HCT116 (cell line): ENCODE measurements around the gene RCOR2. TPM values are rescaled to one million over a fixed set of nuclear protein-coding genes. Genes with fewer than 3 reads are reported as not detected.

Source experiments
- ATAC-seq: fragments of 200-7000 bp; cut with Tn5 transposase; 2 replicates; pipeline ENCODE4 v1.9.1; 2020; ENCODE audit warnings: mild to moderate bottlenecking, moderate library complexity
- BruUV-seq: library from RNA; stranded (reverse); fragments of 400-500 nt; replicated peaks from 2 replicates; lab custom pipeline; 2021; lab: Mats Ljungman, UMichigan
- CTCF ChIA-PET: fragments of 300-600 bp; sonication (Branson Sonifier 250); formaldehyde crosslinking; loops from one replicate; lab custom pipeline; 2021; ENCODE audit warnings: antibody characterized with exemption; lab: Charles Lee
- POLR2A ChIA-PET: fragments of 300-600, 350-600 bp; sonication (Branson Sonifier 250); formaldehyde crosslinking; loops from one replicate; lab custom pipeline; 2021; ENCODE audit warnings: antibody characterized with exemption; lab: Charles Lee
- RAD21 ChIA-PET, 2 experiments: fragments of 300-600 bp; sonication (Branson Sonifier 250); formaldehyde crosslinking; loops; one replicate each; lab custom pipeline; 2023; ENCODE audit warnings: low total read pairs in 2 of 2; ENCODE audit not compliant: uncharacterized antibody in 2 of 2, unreplicated experiment in 2 of 2, low non-redundant PET in 1 of 2; lab: Charles Lee
- DNase-seq: peaks from one replicate; pipeline ENCODE4 v3.0.0-alpha.2; 2010; ENCODE audit warnings: low read depth, low spot score
- H2AFZ ChIP-seq: fragments of 200-600 bp; shearing (Covaris generic), sonication (generic); 2 replicates; pipeline ENCODE4 v1.6.1; 2017; ENCODE audit warnings: low read depth, mixed run types, mixed read lengths, antibody characterized with exemption, low read length; ENCODE audit not compliant: poor library complexity, severe bottlenecking
- H3K27ac ChIP-seq: 2 replicates; pipeline ENCODE4 v1.5.1; 2012; ENCODE audit warnings: low read depth, low read length
- H3K27me3 ChIP-seq: fragments of 200-600 bp; sonication (generic); 2 replicates; pipeline ENCODE4 v1.6.1; 2016; ENCODE audit warnings: mixed run types, low read length, mixed read lengths; ENCODE audit not compliant: insufficient read depth
- H3K36me3 ChIP-seq, 2 experiments: fragments of 200-500 bp in 1 of 2; fragments of 200-600 bp in 1 of 2; sonication (Bioruptor generic) in 1 of 2; sonication (generic) in 1 of 2; 2 replicates each; pipeline versions ENCODE4 v1.5.1 to v1.6.1; 2014 to 2016; ENCODE audit warnings: low read length in 2 of 2, inconsistent platforms in 1 of 2, mixed read lengths in 1 of 2, mixed run types in 1 of 2; ENCODE audit not compliant: insufficient read depth in 2 of 2, control insufficient read depth in 1 of 2
- H3K4me1 ChIP-seq, 2 experiments: fragments of 200-600 bp in 1 of 2; sonication (generic) in 1 of 2; 2 replicates each; pipeline versions ENCODE4 v1.5.1 to v1.6.1; 2012 to 2017; ENCODE audit warnings: low read length in 2 of 2, inconsistent platforms in 1 of 2, mild to moderate bottlenecking in 1 of 2, mixed read lengths in 1 of 2, mixed run types in 1 of 2, moderate library complexity in 1 of 2; ENCODE audit not compliant: insufficient read depth in 2 of 2, control insufficient read depth in 1 of 2
- H3K4me2 ChIP-seq: fragments of 200-600 bp; sonication (generic); 2 replicates; pipeline ENCODE4 v1.6.1; 2017; ENCODE audit warnings: mixed run types, low read length, mixed read lengths
- H3K4me3 ChIP-seq, 2 experiments: fragments of 200-600 bp in 1 of 2; sonication (generic) in 1 of 2; replicated peaks in 1 of 2; 2 replicates each; pipeline ENCODE4 v1.5.1; 2011 to 2016; ENCODE audit warnings: low read length in 2 of 2, control low read depth in 1 of 2, low read depth in 1 of 2, mild to moderate bottlenecking in 1 of 2, mixed read lengths in 1 of 2, mixed run types in 1 of 2
- H3K79me2 ChIP-seq: fragments of 200-600 bp; sonication (generic); 2 replicates; pipeline ENCODE4 v1.6.1; 2017; ENCODE audit warnings: mild to moderate bottlenecking, mixed run types, low read length, moderate library complexity, mixed read lengths; ENCODE audit not compliant: insufficient read depth
- H3K9ac ChIP-seq: fragments of 200-600 bp; sonication (generic); 2 replicates; pipeline ENCODE4 v1.6.1; 2016; ENCODE audit warnings: low read length, mixed read lengths
- H3K9me2 ChIP-seq: fragments of 200-600 bp; sonication (generic), shearing (Covaris generic); 2 replicates; pipeline ENCODE4 v1.6.1; 2017; ENCODE audit warnings: mixed run types, mild to moderate bottlenecking, moderate library complexity; ENCODE audit not compliant: insufficient read depth
- H3K9me3 ChIP-seq, 2 experiments: fragments of 200-500 bp in 1 of 2; fragments of 200-600 bp in 1 of 2; sonication (Bioruptor generic) in 1 of 2; sonication (generic) in 1 of 2; 2 replicates each; pipeline ENCODE4 v1.6.1; 2014 to 2017; ENCODE audit warnings: low read length in 2 of 2, mixed read lengths in 2 of 2, inconsistent platforms in 1 of 2, low read depth in 1 of 2, mild to moderate bottlenecking in 1 of 2, mixed run types in 1 of 2, moderate library complexity in 1 of 2; ENCODE audit not compliant: control insufficient read depth in 1 of 2, insufficient read depth in 1 of 2
- H4K20me1 ChIP-seq: fragments of 200-600 bp; sonication (generic), shearing (Covaris generic); 2 replicates; pipeline ENCODE4 v1.6.1; 2017; ENCODE audit warnings: mixed run types, mild to moderate bottlenecking, moderate library complexity; ENCODE audit not compliant: insufficient read depth
- CBX3 ChIP-seq: IDR thresholded peaks from 2 replicates; pipeline ENCODE4 v1.6.1; 2012; ENCODE audit warnings: low read depth
- CEBPB ChIP-seq: IDR thresholded peaks from 2 replicates; pipeline ENCODE4 v1.6.1; 2012; ENCODE audit warnings: low read depth
- CTCF ChIP-seq, 3 experiments: fragments of 200-600 bp in 1 of 3; sonication (generic) in 1 of 3; IDR thresholded peaks in 2 of 3; conservative IDR thresholded peaks in 1 of 3; 2 replicates each; pipeline ENCODE4 v1.5.1; 2012 to 2017; ENCODE audit warnings: low read depth in 2 of 3, low read length in 2 of 3, antibody characterized with exemption in 1 of 3, borderline replicate concordance in 1 of 3, control low read depth in 1 of 3, mild to moderate bottlenecking in 1 of 3, mixed read lengths in 1 of 3, mixed run types in 1 of 3, moderate library complexity in 1 of 3; ENCODE audit not compliant: insufficient read depth in 1 of 3
- ELF1 ChIP-seq: IDR thresholded peaks from 2 replicates; pipeline ENCODE4 v1.6.1; 2012; ENCODE audit warnings: low read depth, borderline replicate concordance
- FOSL1 ChIP-seq: IDR thresholded peaks from 2 replicates; pipeline ENCODE4 v1.6.1; 2012; ENCODE audit warnings: low read depth
- JUND ChIP-seq: IDR thresholded peaks from 2 replicates; pipeline ENCODE4 v1.6.1; 2012
- MAX ChIP-seq: IDR thresholded peaks from 2 replicates; pipeline ENCODE4 v1.6.1; 2012
- POLR2AphosphoS5 ChIP-seq: IDR thresholded peaks from 2 replicates; pipeline ENCODE4 v1.6.1; 2011; ENCODE audit warnings: mild to moderate bottlenecking, low read depth, low read length, moderate library complexity
- RAD21 ChIP-seq: IDR thresholded peaks from 2 replicates; pipeline ENCODE4 v1.6.1; 2012; ENCODE audit warnings: low read depth, mild to moderate bottlenecking
- SIN3A ChIP-seq: IDR thresholded peaks from 2 replicates; pipeline ENCODE4 v1.6.1; 2012; ENCODE audit warnings: low read depth
- SP1 ChIP-seq: IDR thresholded peaks from 2 replicates; pipeline ENCODE4 v1.6.1; 2012; ENCODE audit warnings: low read depth
- TCF7L2 ChIP-seq: IDR thresholded peaks from 2 replicates; pipeline ENCODE4 v1.7.0; 2011; ENCODE audit warnings: borderline replicate concordance, inconsistent platforms; ENCODE audit not compliant: insufficient read depth, insufficient read length; ENCODE audit errors: extremely low read depth
- YY1 ChIP-seq: IDR thresholded peaks from 2 replicates; pipeline ENCODE4 v1.6.1; 2011; ENCODE audit warnings: low read length, low read depth, moderate library complexity, mild to moderate bottlenecking; ENCODE audit not compliant: insufficient replicate concordance; ENCODE audit errors: extremely low read depth
- ZBTB33 ChIP-seq: IDR thresholded peaks from 2 replicates; pipeline ENCODE4 v1.6.1; 2011; ENCODE audit warnings: mild to moderate bottlenecking, low read length, moderate library complexity; ENCODE audit not compliant: insufficient replicate concordance; ENCODE audit errors: extremely low read depth
- ZFX ChIP-seq: fragments of 450-650 bp; IDR thresholded peaks from 2 replicates; pipeline ENCODE4 v1.6.1; 2017
- ZNF274 ChIP-seq: fragments of 200-500 bp; sonication (Bioruptor generic); IDR thresholded peaks from 2 replicates; pipeline ENCODE4 v1.6.1; 2014; ENCODE audit warnings: mild to moderate bottlenecking, low read depth, low read length, inconsistent platforms
- intact Hi-C: fragments of 100-400 bp; cut with micrococcal nuclease; formaldehyde crosslinking; loops from 2 replicates; pipeline ENCODE4 v1.10.0; 2022
- total RNA-seq: library from RNA; stranded (reverse); gene quantifications from one replicate; pipeline ENCODE4 v1.2.1, GENCODE V29; 2021; ENCODE audit not compliant: unreplicated experiment

Gene RCOR2
- total RNA-seq, 1 experiment from 2014 or later = 10.8 TPM

DNA sequence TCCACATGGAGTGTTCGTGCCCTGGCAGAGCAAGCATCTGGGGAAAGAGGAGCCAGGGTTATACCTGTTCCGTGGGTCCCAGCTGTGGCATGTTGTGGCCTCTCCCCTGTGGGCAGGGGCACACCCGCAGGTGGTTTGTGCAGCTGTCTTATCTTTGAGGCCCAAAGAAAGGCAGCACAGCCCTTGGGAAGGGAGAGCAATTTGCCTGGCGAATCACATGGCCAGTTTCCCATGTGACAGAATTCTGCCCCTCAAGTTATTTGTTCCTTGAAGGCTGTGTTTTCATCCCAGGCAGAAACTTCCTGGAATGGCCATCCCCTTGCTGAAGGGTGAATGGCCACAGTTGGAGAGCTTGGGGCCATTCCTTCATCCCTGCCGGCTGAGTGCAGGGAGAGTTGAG lies 41.0 kb upstream of the RCOR2 start:
- TF ChIP-seq MAX (no peak), YY1 (no peak), SP1 (no peak)
- no peaks in the 10 kb centered on the region for H3K27me3 ChIP-seq

DNA sequence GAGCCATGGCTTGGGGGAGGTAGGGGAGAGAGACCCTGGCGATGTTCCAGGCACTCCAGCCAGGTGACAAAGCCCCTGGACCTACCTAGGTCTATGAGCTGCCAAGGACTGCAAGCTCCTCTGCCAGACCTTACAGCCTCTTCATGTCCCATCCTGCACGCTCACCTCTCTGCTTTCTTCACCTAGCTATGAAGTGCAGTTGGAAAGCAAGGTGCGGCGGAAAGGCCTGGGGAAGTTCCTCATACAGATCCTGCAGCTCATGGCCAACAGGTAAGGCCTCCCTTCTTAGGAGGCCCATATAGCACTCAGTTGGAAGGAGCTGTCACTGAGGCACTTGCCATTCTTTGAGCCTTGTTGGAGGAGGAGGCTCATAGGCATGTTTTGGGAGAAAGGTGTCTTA lies 35.6 kb upstream of the RCOR2 start:
- TF ChIP-seq ZNF274 (no peak), CBX3 (no peak), SP1 (no peak), JUND (no peak), ZBTB33 (no peak), POLR2AphosphoS5 (no peak), CEBPB (no peak), MAX (no peak), FOSL1 (no peak), SIN3A (no peak), YY1 (no peak), ELF1 (no peak), TCF7L2 (no peak), RAD21 (no peak), CTCF (IDR thresholded peaks at IDR 0.05 in 2 of 3, conservative IDR thresholded peaks at IDR 0.05 in 1 of 3; ENCODE audit: borderline replicate concordance in 1 of 3, insufficient read depth in 1 of 3, low read depth in 2 of 3, low read length in 2 of 3) (no peak), ZFX (no peak)
- no peaks in the 10 kb centered on the region for H3K4me1 ChIP-seq
- ChIA-PET POLR2A (no interaction called here), CTCF (no interaction called here), RAD21 (no interaction called here)
- H3K9me2 ChIP-seq = no peaks in the 10 kb centered on the region
- H3K4me2 ChIP-seq = no peak overlapping the region
- no peak overlapping the region for H3K4me3 ChIP-seq
- H4K20me1 ChIP-seq = no peaks in the 10 kb centered on the region
- H3K9me3 ChIP-seq = no peaks in the 10 kb centered on the region
- no peaks in the 10 kb centered on the region for H3K27me3 ChIP-seq
- intact Hi-C loops = no loop called here
- peaks cover 35 to 46% of the 10 kb centered on the region in 2 experiments for H3K36me3 ChIP-seq
- ATAC-seq = no peak
- no peak overlapping the region for H3K9ac ChIP-seq
- H2AFZ ChIP-seq = no peak overlapping the region
- H3K27ac ChIP-seq = no peak overlapping the region
- no peak for DNase-seq
- H3K79me2 ChIP-seq = peaks cover 7% of the 10 kb centered on the region; the same call in 1 of the 2 replicates
- BruUV-seq = no TSS peak

More for the DNA sequence above, 41.0 kb upstream of the RCOR2 start:
- Histone ChIP-seq H3K9me2 (no peaks in the 10 kb centered on the region), H3K79me2 (no peaks in the 10 kb centered on the region), H3K9ac (no peak overlapping the region), H3K4me1 (no peaks in the 10 kb centered on the region), H3K4me3 (no peak overlapping the region), H4K20me1 (no peaks in the 10 kb centered on the region), H2AFZ (no peak overlapping the region), H3K27ac (no peak overlapping the region), H3K4me2 (no peak overlapping the region), H3K9me3 (no peaks in the 10 kb centered on the region), H3K36me3 (peaks cover 25 to 32% of the 10 kb centered on the region in 2 experiments)
- DNase-seq (no peak), ATAC-seq (no peak)
- BruUV-seq = no TSS peak
- POLR2A ChIA-PET = no interaction called here
- RAD21 ChIA-PET = no interaction called here
- CTCF ChIA-PET = no interaction called here
- intact Hi-C loops = no loop called here
